GM12878 (cell line): ENCODE results near the gene DUOXA1. TPM values are rescaled to one million over a fixed set of nuclear protein-coding genes. Genes with fewer than 3 reads are reported as not detected.
A peak's percentile ranks its signal among the peaks of the same experiment; 100 is the strongest.

Experiments used
- ATAC-seq: fragments of 200-7000 bp; cut with Tn5 transposase; 3 replicates; pipeline ENCODE4 v1.9.1; 2020; ENCODE audit warnings: mild to moderate bottlenecking, moderate library complexity
- BruUV-seq: library from RNA; stranded (reverse); fragments of 400-500 nt; replicated peaks from 2 replicates; lab custom pipeline; 2021; lab: Mats Ljungman, UMichigan
- CTCF ChIA-PET: fragments of 300-600 bp; sonication (Branson Sonifier 250); formaldehyde crosslinking; extraction: SDS; loops from one replicate; lab custom pipeline; 2021; ENCODE audit warnings: inconsistent platforms; lab: Yijun Ruan, JAX
- POLR2A ChIA-PET: fragments of 350-600 bp; formaldehyde crosslinking; extraction: SDS; loops from one replicate; lab custom pipeline; 2021; ENCODE audit warnings: inconsistent platforms; lab: Charles Lee
- RAD21 ChIA-PET: fragments of 300-600 bp; sonication (Branson Sonifier 250); formaldehyde crosslinking; loops from one replicate; lab custom pipeline; 2023; ENCODE audit warnings: antibody characterized with exemption; ENCODE audit not compliant: unreplicated experiment; lab: Charles Lee
- SMC1A ChIA-PET: fragments of 300-600 bp; sonication (Branson Sonifier 250); formaldehyde crosslinking; loops from one replicate; lab custom pipeline; 2023; ENCODE audit not compliant: unreplicated experiment, uncharacterized antibody; lab: Charles Lee
- DNase-seq: peaks from one replicate; pipeline ENCODE4 v3.0.0-alpha.2; 2011; ENCODE audit warnings: low read depth, low spot score
- FAIRE-seq: peaks from 3 replicates; lab custom pipeline; 2011; peaks lifted over from hg19 to GRCh38; lab: Jason Lieb, UNC
- H2AFZ ChIP-seq: 2 replicates; pipeline ENCODE4 v1.6.0; 2011; ENCODE audit warnings: low read depth, low read length, control low read depth; ENCODE audit not compliant: control insufficient read depth
- H3K27ac ChIP-seq: 2 replicates; pipeline ENCODE4 v1.5.1; 2011; ENCODE audit warnings: control low read depth; ENCODE audit not compliant: control insufficient read depth, insufficient read depth
- H3K27me3 ChIP-seq, 2 experiments: replicated peaks in 1 of 2; 2 replicates each; pipeline versions ENCODE4 v1.6.0 to v1.6.1; 2011; ENCODE audit warnings: low read length in 1 of 2; ENCODE audit not compliant: control insufficient read depth in 2 of 2, insufficient read depth in 2 of 2
- H3K36me3 ChIP-seq, 2 experiments: 2 replicates each; pipeline ENCODE4 v1.5.1; 2011; ENCODE audit warnings: low read length in 1 of 2; ENCODE audit not compliant: control insufficient read depth in 2 of 2, insufficient read depth in 2 of 2
- H3K4me1 ChIP-seq: 2 replicates; pipeline ENCODE4 v1.6.1; 2011; ENCODE audit warnings: mild to moderate bottlenecking, low read length, moderate library complexity, mixed read lengths; ENCODE audit not compliant: control insufficient read depth, insufficient read depth
- H3K4me2 ChIP-seq: 2 replicates; pipeline ENCODE4 v1.6.0; 2011; ENCODE audit warnings: control low read depth; ENCODE audit not compliant: control insufficient read depth, insufficient read depth
- H3K4me3 ChIP-seq: fragments of 200-600 bp; sonication (generic); 2 replicates; pipeline ENCODE4 v1.5.1; 2016
- H3K79me2 ChIP-seq: 2 replicates; pipeline ENCODE4 v1.6.0; 2011; ENCODE audit warnings: low read length; ENCODE audit not compliant: control insufficient read depth, insufficient read depth
- H3K9ac ChIP-seq: 2 replicates; pipeline ENCODE4 v1.8.0; 2011; ENCODE audit warnings: low read length, control low read depth, mixed read lengths; ENCODE audit not compliant: control insufficient read depth, insufficient read depth
- H3K9me3 ChIP-seq: replicated peaks from 3 replicates; pipeline ENCODE4 v1.5.1; 2011; ENCODE audit warnings: mild to moderate bottlenecking, low read length; ENCODE audit not compliant: control insufficient read depth, insufficient read depth
- H4K20me1 ChIP-seq: 2 replicates; pipeline ENCODE4 v1.6.0; 2011; ENCODE audit not compliant: control insufficient read depth, insufficient read depth
- BCL11A ChIP-seq: IDR thresholded peaks from 2 replicates; pipeline ENCODE4 v1.6.1; 2011; ENCODE audit warnings: low read depth, low read length
- EED ChIP-seq: sonication (generic); IDR thresholded peaks from 2 replicates; pipeline ENCODE4 v1.6.1; 2016; ENCODE audit warnings: antibody characterized with exemption, low read depth
- HDGF ChIP-seq: fragments of 450-650 bp; IDR thresholded peaks from 2 replicates; pipeline ENCODE4 v1.6.1; 2016; ENCODE audit warnings: antibody characterized with exemption
- MTA2 ChIP-seq: fragments of 450-650 bp; IDR thresholded peaks from 2 replicates; pipeline ENCODE4 v1.6.1; 2016; ENCODE audit warnings: low read depth, mild to moderate bottlenecking, moderate library complexity
- POLR2AphosphoS2 ChIP-seq: IDR thresholded peaks from 2 replicates; pipeline ENCODE4 v1.6.1; 2011; ENCODE audit warnings: low read depth, mild to moderate bottlenecking, low read length, improper control_type of control experiment, moderate library complexity
- SPI1 ChIP-seq: IDR thresholded peaks from 2 replicates; pipeline ENCODE4 v1.6.1; 2011; ENCODE audit warnings: low read depth, mild to moderate bottlenecking, low read length, moderate library complexity, borderline replicate concordance; ENCODE audit not compliant: insufficient read depth
- WRNIP1 ChIP-seq: IDR thresholded peaks from 2 replicates; pipeline ENCODE4 v1.6.1; 2011; ENCODE audit warnings: low read depth, low read length, improper control_type of control experiment, borderline replicate concordance
- WGBS: methylation state at CpG from one replicate; pipeline ENCODE4 v1.1.6; 2016; ENCODE audit warnings: low lambda C conversion rate; ENCODE audit not compliant: insufficient replicate concordance, insufficient coverage; ENCODE audit errors: missing lambda C conversion rate; 5-methylcytosine and 5-hydroxymethylcytosine counted together
- in situ Hi-C: fragments of 300-500 bp; cut with MboI; formaldehyde crosslinking; loops from 9 replicates; pipeline ENCODE4 v1.14.3; 2018; ENCODE audit warnings: mixed read lengths
- intact Hi-C: fragments of 100-400 bp; cut with micrococcal nuclease; formaldehyde crosslinking; loops from one replicate; pipeline ENCODE4 v1.14.2; 2022; ENCODE audit not compliant: unreplicated experiment
- polyA plus RNA-seq, 11 experiments: library from polyadenylated mRNA; depleted of rRNA in 4 of 11; unstranded in 6 of 11; stranded (reverse) in 5 of 11; fragments of >200 nt; fragmentation: Nextera tagmentation in 4 of 11; fragmentation: Illumina TruSeq in 1 of 11; extraction: Ambion mirVana in 4 of 11; extraction: Trizol in 1 of 11; gene quantifications; 1 replicate in 1 of 11; 2 replicates in 10 of 11; pipeline versions ENCODE4 v1.2.1 to v1.2.3, GENCODE V29; 2011 to 2016; ENCODE audit warnings: inconsistent platforms in 2 of 11, missing spikeins in 2 of 11, low read depth in 1 of 11
- total RNA-seq, 4 experiments: library from RNA; depleted of rRNA in 3 of 4; stranded (reverse); fragments of >200 nt in 3 of 4; fragmentation: Illumina TruSeq in 1 of 4; extraction: Trizol in 1 of 4; gene quantifications; 2 replicates each; pipeline versions ENCODE4 v1.2.1 to v1.2.3, GENCODE V29; 2013 to 2021
- TF ChIP-seq, protein P1 (sequence below): fragments of 150-350 bp; IDR thresholded peaks from 2 replicates; pipeline ENCODE4 v1.6.1; 2016; ENCODE audit warnings: low read depth, low read length
- TF ChIP-seq, protein P2 (sequence below): fragments of 450-650 bp; IDR thresholded peaks from 2 replicates; pipeline ENCODE4 v1.6.1; 2018; ENCODE audit warnings: borderline replicate concordance, mild to moderate bottlenecking; ENCODE audit not compliant: partially characterized antibody

DUOXA1 gene
- total and polyA plus RNA-seq, 10 of the 15 experiments (the other 5 are each of a cell fraction or from before 2014, with no cell fraction given) = 0.08 TPM; not detected in 9

- TF ChIP-seq, protein P1, sequence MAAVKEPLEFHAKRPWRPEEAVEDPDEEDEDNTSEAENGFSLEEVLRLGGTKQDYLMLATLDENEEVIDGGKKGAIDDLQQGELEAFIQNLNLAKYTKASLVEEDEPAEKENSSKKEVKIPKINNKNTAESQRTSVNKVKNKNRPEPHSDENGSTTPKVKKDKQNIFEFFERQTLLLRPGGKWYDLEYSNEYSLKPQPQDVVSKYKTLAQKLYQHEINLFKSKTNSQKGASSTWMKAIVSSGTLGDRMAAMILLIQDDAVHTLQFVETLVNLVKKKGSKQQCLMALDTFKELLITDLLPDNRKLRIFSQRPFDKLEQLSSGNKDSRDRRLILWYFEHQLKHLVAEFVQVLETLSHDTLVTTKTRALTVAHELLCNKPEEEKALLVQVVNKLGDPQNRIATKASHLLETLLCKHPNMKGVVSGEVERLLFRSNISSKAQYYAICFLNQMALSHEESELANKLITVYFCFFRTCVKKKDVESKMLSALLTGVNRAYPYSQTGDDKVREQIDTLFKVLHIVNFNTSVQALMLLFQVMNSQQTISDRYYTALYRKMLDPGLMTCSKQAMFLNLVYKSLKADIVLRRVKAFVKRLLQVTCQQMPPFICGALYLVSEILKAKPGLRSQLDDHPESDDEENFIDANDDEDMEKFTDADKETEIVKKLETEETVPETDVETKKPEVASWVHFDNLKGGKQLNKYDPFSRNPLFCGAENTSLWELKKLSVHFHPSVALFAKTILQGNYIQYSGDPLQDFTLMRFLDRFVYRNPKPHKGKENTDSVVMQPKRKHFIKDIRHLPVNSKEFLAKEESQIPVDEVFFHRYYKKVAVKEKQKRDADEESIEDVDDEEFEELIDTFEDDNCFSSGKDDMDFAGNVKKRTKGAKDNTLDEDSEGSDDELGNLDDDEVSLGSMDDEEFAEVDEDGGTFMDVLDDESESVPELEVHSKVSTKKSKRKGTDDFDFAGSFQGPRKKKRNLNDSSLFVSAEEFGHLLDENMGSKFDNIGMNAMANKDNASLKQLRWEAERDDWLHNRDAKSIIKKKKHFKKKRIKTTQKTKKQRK = no peak
Measured at GRCh38 chr15:45089712-45090373, 39.8 kb downstream of the DUOXA1 start (continued).

GRCh38 chr15:45088801-45089711, 40.6 kb downstream of the DUOXA1 start:
- in situ Hi-C loops = no loop called here
- H3K9me3 ChIP-seq = no peaks in the 10 kb centered on the region
- ChIA-PET CTCF (interaction anchor here (1.7 kb wide), 1 partner anchor 29 kb away, joined by 6 read pairs; no protein-coding TSS in a partner anchor), SMC1A (no interaction called here), POLR2A (no interaction called here), RAD21 (no interaction called here)
- no peak overlapping the region for H3K4me3 ChIP-seq
- H3K79me2 ChIP-seq = no peaks in the 10 kb centered on the region
- DNase-seq = no peak
- no peaks in the 10 kb centered on the region for H3K4me1 ChIP-seq
- no peak for ATAC-seq
- H3K27ac ChIP-seq = no peak overlapping the region
- no peak overlapping the region for H2AFZ ChIP-seq
- 0 out of 4 replicates have a peak, but pooled peaks cover 0 to 2% of the 10 kb centered on the region in 2 experiments for H3K27me3 ChIP-seq
- intact Hi-C loops = no loop called here
- no peaks in the 10 kb centered on the region for H3K36me3 ChIP-seq
- H4K20me1 ChIP-seq = no peaks in the 10 kb centered on the region
- H3K9ac ChIP-seq = no peak overlapping the region
- no TSS peak for BruUV-seq
- peak; percentile 66 for FAIRE-seq
- H3K4me2 ChIP-seq = no peak overlapping the region
- WGBS = 30% methylated on average over 10 of the region's 10 CpGs
- TF ChIP-seq EED (no peak), HDGF (no peak), BCL11A (no peak), WRNIP1 (no peak), MTA2 (no peak), SPI1 (no peak), POLR2AphosphoS2 (no peak)
- TF ChIP-seq, protein P2, sequence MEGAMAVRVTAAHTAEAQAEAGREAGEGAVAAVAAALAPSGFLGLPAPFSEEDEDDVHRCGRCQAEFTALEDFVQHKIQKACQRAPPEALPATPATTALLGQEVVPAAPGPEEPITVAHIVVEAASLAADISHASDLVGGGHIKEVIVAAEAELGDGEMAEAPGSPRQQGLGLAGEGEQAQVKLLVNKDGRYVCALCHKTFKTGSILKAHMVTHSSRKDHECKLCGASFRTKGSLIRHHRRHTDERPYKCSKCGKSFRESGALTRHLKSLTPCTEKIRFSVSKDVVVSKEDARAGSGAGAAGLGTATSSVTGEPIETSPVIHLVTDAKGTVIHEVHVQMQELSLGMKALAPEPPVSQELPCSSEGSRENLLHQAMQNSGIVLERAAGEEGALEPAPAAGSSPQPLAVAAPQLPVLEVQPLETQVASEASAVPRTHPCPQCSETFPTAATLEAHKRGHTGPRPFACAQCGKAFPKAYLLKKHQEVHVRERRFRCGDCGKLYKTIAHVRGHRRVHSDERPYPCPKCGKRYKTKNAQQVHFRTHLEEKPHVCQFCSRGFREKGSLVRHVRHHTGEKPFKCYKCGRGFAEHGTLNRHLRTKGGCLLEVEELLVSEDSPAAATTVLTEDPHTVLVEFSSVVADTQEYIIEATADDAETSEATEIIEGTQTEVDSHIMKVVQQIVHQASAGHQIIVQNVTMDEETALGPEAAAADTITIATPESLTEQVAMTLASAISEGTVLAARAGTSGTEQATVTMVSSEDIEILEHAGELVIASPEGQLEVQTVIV = no peak
